K562 (cell line): ENCODE data around the gene APOB. TPM values are rescaled to one million over a fixed set of nuclear protein-coding genes. Genes with fewer than 3 reads are reported as not detected.

ENCODE experiments used
- ATAC-seq: fragments of 200-7000 bp; cut with Tn5 transposase; 3 replicates; pipeline ENCODE4 v1.9.1; 2020; ENCODE audit warnings: moderate library complexity
- BruUV-seq: library from RNA; stranded (reverse); fragments of 400-500 nt; replicated peaks from 2 replicates; lab custom pipeline; 2021; lab: Mats Ljungman, UMichigan
- CTCF ChIA-PET: fragments of 300-600 bp; formaldehyde crosslinking; extraction: SDS; loops from one replicate; lab custom pipeline; 2021; ENCODE audit warnings: low intra/inter-chr PET ratio; lab: Yijun Ruan, JAX
- POLR2A ChIA-PET: fragments of 300-600, 350-650 bp; sonication (Branson Sonifier 250); formaldehyde crosslinking; extraction: SDS; loops from one replicate; lab custom pipeline; 2021; ENCODE audit warnings: antibody characterized with exemption, inconsistent platforms; lab: Yijun Ruan, JAX
- DNase-seq, 4 experiments: peaks; one replicate each; pipeline versions ENCODE4 v3.0.0 to v3.0.0-alpha.2; 2011 to 2018; ENCODE audit warnings: low spot score in 3 of 4, mixed read lengths in 3 of 4; ENCODE audit errors: extremely low read depth in 1 of 4
- FAIRE-seq: peaks from 2 replicates; lab custom pipeline; 2011; peaks lifted over from hg19 to GRCh38; lab: Jason Lieb, UNC
- H2AFZ ChIP-seq: 2 replicates; pipeline ENCODE4 v1.6.0; 2011; ENCODE audit warnings: low read depth, low read length, control low read depth, inconsistent platforms
- H3K27ac ChIP-seq: fragments of 200-600 bp; 3 replicates; pipeline ENCODE4 v1.8.0; 2011; ENCODE audit warnings: low read depth, mild to moderate bottlenecking, control low read depth, inconsistent platforms, low read length, moderate library complexity, mixed read lengths; ENCODE audit errors: extremely low read depth
- H3K27me3 ChIP-seq, 2 experiments: fragments of 300-600 bp in 1 of 2; 2 replicates in 1 of 2; 3 replicates in 1 of 2; pipeline versions ENCODE4 v1.6.0 to v1.8.0; 2011; ENCODE audit warnings: inconsistent platforms in 2 of 2, low read length in 2 of 2, mild to moderate bottlenecking in 1 of 2, mixed read lengths in 1 of 2, moderate library complexity in 1 of 2; ENCODE audit not compliant: control insufficient read depth in 2 of 2, insufficient read depth in 2 of 2
- H3K36me3 ChIP-seq: fragments of 300-600 bp; 3 replicates; pipeline ENCODE4 v1.8.0; 2011; ENCODE audit warnings: mild to moderate bottlenecking, low read length, inconsistent platforms; ENCODE audit not compliant: control insufficient read depth, insufficient read depth
- H3K4me1 ChIP-seq, 2 experiments: fragments of 200-600 bp in 1 of 2; replicated peaks in 1 of 2; 2 replicates in 1 of 2; 3 replicates in 1 of 2; pipeline versions ENCODE4 v1.5.1 to v1.8.0; 2011; ENCODE audit warnings: inconsistent platforms in 2 of 2, low read length in 2 of 2, mild to moderate bottlenecking in 1 of 2, mixed read lengths in 1 of 2, moderate library complexity in 1 of 2; ENCODE audit not compliant: control insufficient read depth in 2 of 2, insufficient read depth in 2 of 2
- H3K4me2 ChIP-seq: 2 replicates; pipeline ENCODE4 v1.6.1; 2011; ENCODE audit warnings: low read length, control low read depth, inconsistent platforms, mixed read lengths; ENCODE audit not compliant: insufficient read depth
- H3K4me3 ChIP-seq: fragments of 200-600 bp; sonication (generic), shearing (Covaris generic); 2 replicates; pipeline ENCODE4 v1.5.1; 2016; ENCODE audit warnings: control low read depth, inconsistent platforms
- H3K79me2 ChIP-seq: fragments of 200-600 bp; 3 replicates; pipeline ENCODE4 v1.8.0; 2011; ENCODE audit warnings: low read length, inconsistent platforms; ENCODE audit not compliant: control insufficient read depth, insufficient read depth
- H3K9ac ChIP-seq, 2 experiments: 2 replicates each; pipeline versions ENCODE4 v1.6.0 to v1.6.1; 2011; ENCODE audit warnings: low read depth in 2 of 2, low read length in 2 of 2, control low read depth in 1 of 2, inconsistent platforms in 1 of 2, mild to moderate bottlenecking in 1 of 2, mixed read lengths in 1 of 2; ENCODE audit not compliant: insufficient read depth in 1 of 2
- H3K9me1 ChIP-seq: one replicate; pipeline ENCODE4 v1.6.0; 2011; ENCODE audit warnings: inconsistent platforms, mild to moderate bottlenecking, low read length, moderate library complexity; ENCODE audit not compliant: control insufficient read depth, insufficient read depth
- H3K9me3 ChIP-seq: replicated peaks from 2 replicates; pipeline ENCODE4 v1.5.1; 2011; ENCODE audit warnings: low read depth, low read length, inconsistent platforms; ENCODE audit not compliant: control insufficient read depth, insufficient read depth
- H4K20me1 ChIP-seq: replicated peaks from 2 replicates; pipeline ENCODE4 v1.6.1; 2011; ENCODE audit warnings: low read length, inconsistent platforms, mixed read lengths; ENCODE audit not compliant: control insufficient read depth, insufficient read depth
- ARNT ChIP-seq, 2 experiments: fragments of 450-650 bp; IDR thresholded peaks; 2 replicates each; pipeline ENCODE4 v1.6.1; 2016; ENCODE audit warnings: mild to moderate bottlenecking in 1 of 2
- BCOR ChIP-seq: fragments of 450-650 bp; IDR thresholded peaks from 2 replicates; pipeline ENCODE4 v1.6.1; 2016
- GTF2E2 ChIP-seq: fragments of 200-800 bp; sonication (Bioruptor generic); IDR thresholded peaks from 2 replicates; pipeline ENCODE4 v1.6.1; 2016; ENCODE audit warnings: missing genetic modification characterization, missing compliant biosample characterization
- HIVEP1 ChIP-seq: fragments of 250-450 bp; sonication (Bioruptor Pico); IDR thresholded peaks from 2 replicates; pipeline ENCODE4 v1.4.0; 2020; ENCODE audit warnings: mild to moderate bottlenecking
- HNRNPLL ChIP-seq: fragments of 200-400 bp; formaldehyde crosslinking; IDR thresholded peaks from 2 replicates; pipeline ENCODE4 v1.6.1; 2017; ENCODE audit warnings: low read length, low read depth, mild to moderate bottlenecking; ENCODE audit not compliant: poor library complexity, severe bottlenecking
- MXI1 ChIP-seq: IDR thresholded peaks from 2 replicates; pipeline ENCODE4 v1.6.1; 2011; ENCODE audit warnings: low read depth, mild to moderate bottlenecking, improper control_type of control experiment, low read length
- TSC22D4 ChIP-seq: fragments of 450-650 bp; IDR thresholded peaks from 2 replicates; pipeline ENCODE4 v1.6.1; 2016; ENCODE audit warnings: missing genetic modification characterization, missing biosample characterization, control low read depth
- ZBTB8A ChIP-seq: fragments of 450-650 bp; IDR thresholded peaks from 2 replicates; pipeline ENCODE4 v1.6.1; 2018; ENCODE audit warnings: mild to moderate bottlenecking, moderate library complexity; ENCODE audit not compliant: partially characterized antibody
- ZFP1 ChIP-seq: fragments of 450-650 bp; formaldehyde crosslinking; IDR thresholded peaks from 2 replicates; pipeline ENCODE4 v1.4.0; 2020; ENCODE audit warnings: mild to moderate bottlenecking, mixed read lengths
- ZNF239 ChIP-seq: fragments of 250-450 bp; sonication (Bioruptor Pico); IDR thresholded peaks from 2 replicates; pipeline ENCODE4 v1.4.0; 2020; ENCODE audit warnings: mild to moderate bottlenecking
- ZNF695 ChIP-seq: fragments of 450-650 bp; formaldehyde crosslinking; IDR thresholded peaks from 2 replicates; pipeline ENCODE4 v1.4.0; 2020; ENCODE audit warnings: mild to moderate bottlenecking, moderate library complexity
- ZNF696 ChIP-seq: fragments of 250-450 bp; sonication (Bioruptor Pico); conservative IDR thresholded peaks from 2 replicates; pipeline ENCODE4 v1.4.0; 2020; ENCODE audit warnings: mild to moderate bottlenecking, moderate library complexity
- WGBS: fragments of 100-300 bp; shearing (Covaris generic); methylation state at CpG from one replicate; pipeline ENCODE4 v1.1.6; 2016; ENCODE audit warnings: low coverage, mixed read lengths; ENCODE audit not compliant: insufficient coverage; ENCODE audit errors: missing lambda C conversion rate; 5-methylcytosine and 5-hydroxymethylcytosine counted together
- in situ Hi-C: fragments of 300-500 bp; cut with MboI; formaldehyde crosslinking; loops from 4 replicates; pipeline ENCODE4 v1.15.0; 2018; ENCODE audit warnings: inconsistent platforms, mixed read lengths
- intact Hi-C: fragments of 100-400 bp; cut with micrococcal nuclease; formaldehyde crosslinking; loops from 2 replicates; pipeline ENCODE4 v1.14.2; 2022
- polyA plus RNA-seq, 8 experiments: library from polyadenylated mRNA; depleted of rRNA in 4 of 8; stranded (reverse) in 5 of 8; unstranded in 3 of 8; fragments of >200 nt; fragmentation: Nextera tagmentation in 2 of 8; fragmentation: Illumina TruSeq in 1 of 8; extraction: Ambion mirVana in 2 of 8; extraction: Trizol in 1 of 8; gene quantifications; 2 replicates each; pipeline versions ENCODE4 v1.2.1 to v1.2.3, GENCODE V29; 2011 to 2014; ENCODE audit warnings: inconsistent platforms in 1 of 8, missing spikeins in 1 of 8
- total RNA-seq, 7 experiments: library from RNA; depleted of rRNA in 6 of 7; stranded (reverse); fragments of >200 nt in 6 of 7; fragmentation: Illumina TruSeq in 2 of 7; extraction: Trizol in 2 of 7; gene quantifications; 2 replicates each; pipeline versions ENCODE4 v1.2.1 to v1.2.3, GENCODE V29; 2011 to 2021; ENCODE audit warnings: low replicate concordance in 1 of 7
- TF ChIP-seq, protein P1 (sequence below): fragments of 250-450 bp; sonication (Bioruptor Pico); IDR thresholded peaks from 2 replicates; pipeline ENCODE4 v1.5.0; 2020; ENCODE audit warnings: mild to moderate bottlenecking, borderline replicate concordance
- TF ChIP-seq, protein P2 (sequence below), 2 experiments: fragments of 450-650 bp; conservative IDR thresholded peaks; 2 replicates each; pipeline ENCODE4 v1.6.1; 2017; ENCODE audit warnings: mild to moderate bottlenecking in 2 of 2, moderate library complexity in 2 of 2
- TF ChIP-seq, protein P3 (sequence below): fragments of 250-450 bp; sonication (Bioruptor Pico); IDR thresholded peaks from 2 replicates; pipeline ENCODE4 v1.8.0; 2021; ENCODE audit warnings: moderate library complexity, mild to moderate bottlenecking, inconsistent platforms

The APOB gene
- total and polyA plus RNA-seq, 9 of the 15 experiments (the other 6 are each of a cell fraction or from before 2014, with no cell fraction given): 0.73 TPM; not detected in 8

DNA sequence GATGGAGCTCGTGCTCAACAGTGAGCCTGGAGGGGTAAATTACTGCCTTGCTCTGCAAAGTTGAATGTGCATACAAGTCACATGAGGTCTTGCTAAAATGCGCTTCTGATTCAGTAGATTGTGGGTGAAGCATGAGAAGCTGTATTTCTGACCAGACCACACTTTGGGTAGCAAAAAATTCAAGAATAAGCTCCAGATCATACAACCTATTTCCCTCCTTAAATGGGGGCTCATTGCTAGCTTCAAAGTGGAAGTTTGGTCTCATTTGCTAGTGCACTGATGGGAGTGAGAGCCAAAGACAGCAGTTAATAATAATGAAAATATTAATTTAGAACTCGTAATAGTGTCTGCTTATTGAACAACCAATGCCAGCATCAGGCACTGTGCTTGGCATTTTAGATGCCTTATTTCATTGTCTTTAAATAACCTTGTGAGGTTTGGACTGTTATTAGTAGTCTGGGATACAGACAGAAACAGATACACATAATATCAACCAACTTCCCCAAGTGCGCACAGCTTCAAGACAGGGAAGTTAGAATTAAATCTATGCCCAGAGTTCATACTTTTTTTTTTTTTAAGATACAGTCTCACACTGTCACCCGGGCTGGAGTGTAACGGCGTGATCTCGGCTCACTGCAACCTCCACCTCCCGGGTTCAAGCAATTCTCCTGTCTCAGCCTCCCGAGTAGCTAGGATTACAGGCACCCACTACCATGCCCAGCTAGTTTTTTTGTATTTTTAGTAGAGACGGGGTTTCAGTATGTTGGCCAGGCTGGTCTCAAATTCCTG is 18.0 kb downstream of the APOB start:
- Histone ChIP-seq H3K9me1 (no peaks in the 10 kb centered on the region), H3K9ac (no peak overlapping the region), H3K4me3 (no peak overlapping the region), H3K4me1 (no peaks in the 10 kb centered on the region), H3K27me3 (peaks cover 0 to 4% of the 10 kb centered on the region in 2 experiments; a peak in 1 of 5 replicates), H3K9me3 (no peaks in the 10 kb centered on the region), H3K36me3 (no peaks in the 10 kb centered on the region), H3K27ac (no peak overlapping the region), H3K79me2 (no peaks in the 10 kb centered on the region), H3K4me2 (no peak overlapping the region), H4K20me1 (no peaks in the 10 kb centered on the region), H2AFZ (no peak overlapping the region)
- DNase-seq (no peak), ATAC-seq (no peak), FAIRE-seq (no peak)
- in situ Hi-C loops: no loop called here
- WGBS: 2% methylated on average over 11 of the region's 11 CpGs
- BruUV-seq: no TSS peak
- ChIA-PET POLR2A (interaction anchor here (0.6 kb wide), 1 partner anchor 343 kb away, joined by 4 read pairs; no protein-coding TSS in a partner anchor), CTCF (no interaction called here)
- intact Hi-C loops: loop anchor here (2.0 kb wide), 1 partner anchor 365 kb away; no protein-coding TSS in a partner anchor
- no peak for TF ChIP-seq ARNT (IDR thresholded peaks at IDR 0.05)
- TF ChIP-seq GTF2E2: no peak
- TF ChIP-seq ZFP1: no peak
- TF ChIP-seq ZBTB8A: no peak
- no peak for TF ChIP-seq ZNF696 (CRISPR knock-in tag)
- TF ChIP-seq HIVEP1 (CRISPR knock-in tag): no peak
- TF ChIP-seq, protein P1, sequence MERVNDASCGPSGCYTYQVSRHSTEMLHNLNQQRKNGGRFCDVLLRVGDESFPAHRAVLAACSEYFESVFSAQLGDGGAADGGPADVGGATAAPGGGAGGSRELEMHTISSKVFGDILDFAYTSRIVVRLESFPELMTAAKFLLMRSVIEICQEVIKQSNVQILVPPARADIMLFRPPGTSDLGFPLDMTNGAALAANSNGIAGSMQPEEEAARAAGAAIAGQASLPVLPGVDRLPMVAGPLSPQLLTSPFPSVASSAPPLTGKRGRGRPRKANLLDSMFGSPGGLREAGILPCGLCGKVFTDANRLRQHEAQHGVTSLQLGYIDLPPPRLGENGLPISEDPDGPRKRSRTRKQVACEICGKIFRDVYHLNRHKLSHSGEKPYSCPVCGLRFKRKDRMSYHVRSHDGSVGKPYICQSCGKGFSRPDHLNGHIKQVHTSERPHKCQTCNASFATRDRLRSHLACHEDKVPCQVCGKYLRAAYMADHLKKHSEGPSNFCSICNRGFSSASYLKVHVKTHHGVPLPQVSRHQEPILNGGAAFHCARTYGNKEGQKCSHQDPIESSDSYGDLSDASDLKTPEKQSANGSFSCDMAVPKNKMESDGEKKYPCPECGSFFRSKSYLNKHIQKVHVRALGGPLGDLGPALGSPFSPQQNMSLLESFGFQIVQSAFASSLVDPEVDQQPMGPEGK (CRISPR knock-in tag): no peak
- no peak for TF ChIP-seq BCOR
- TF ChIP-seq, protein P2, sequence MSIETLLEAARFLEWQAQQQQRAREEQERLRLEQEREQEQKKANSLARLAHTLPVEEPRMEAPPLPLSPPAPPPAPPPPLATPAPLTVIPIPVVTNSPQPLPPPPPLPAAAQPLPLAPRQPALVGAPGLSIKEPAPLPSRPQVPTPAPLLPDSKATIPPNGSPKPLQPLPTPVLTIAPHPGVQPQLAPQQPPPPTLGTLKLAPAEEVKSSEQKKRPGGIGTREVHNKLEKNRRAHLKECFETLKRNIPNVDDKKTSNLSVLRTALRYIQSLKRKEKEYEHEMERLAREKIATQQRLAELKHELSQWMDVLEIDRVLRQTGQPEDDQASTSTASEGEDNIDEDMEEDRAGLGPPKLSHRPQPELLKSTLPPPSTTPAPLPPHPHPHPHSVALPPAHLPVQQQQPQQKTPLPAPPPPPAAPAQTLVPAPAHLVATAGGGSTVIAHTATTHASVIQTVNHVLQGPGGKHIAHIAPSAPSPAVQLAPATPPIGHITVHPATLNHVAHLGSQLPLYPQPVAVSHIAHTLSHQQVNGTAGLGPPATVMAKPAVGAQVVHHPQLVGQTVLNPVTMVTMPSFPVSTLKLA (conservative IDR thresholded peaks at IDR 0.05): no peak
- TF ChIP-seq, protein P3, sequence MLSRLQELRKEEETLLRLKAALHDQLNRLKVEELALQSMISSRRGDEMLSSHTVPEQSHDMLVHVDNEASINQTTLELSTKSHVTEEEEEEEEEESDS (CRISPR knock-in tag): no peak
- TF ChIP-seq ZNF695 (CRISPR knock-in tag): no peak
- no peak for TF ChIP-seq TSC22D4 (tag)
- no peak for TF ChIP-seq HNRNPLL
- TF ChIP-seq MXI1: no peak
- TF ChIP-seq ZNF239 (CRISPR knock-in tag): no peak
